ENCODE measurements around the gene SRD5A2. TPM values are rescaled to one million over a fixed set of nuclear protein-coding genes. Genes with fewer than 3 reads are reported as not detected.

The SRD5A2 gene
- total and polyA plus RNA-seq, 2 of the 4 experiments (the other 2 are of a cell fraction) = not detected

GRCh38 chr2:31567679-31568078 is 13.1 kb downstream of the SRD5A2 start:
- H3K4ac ChIP-seq (ENCODE audit: low read depth, low read length) = no peak overlapping the region
- no peak overlapping the region for H3K9ac ChIP-seq (ENCODE audit: low read depth, low read length)
- H4K20me1 ChIP-seq (ENCODE audit: insufficient read depth, low read length) = no peaks in the 10 kb centered on the region
- ChIA-PET POLR2A (ENCODE audit: unreplicated experiment) (no interaction called here), CTCF (interaction anchor here (0.8 kb wide), 1 partner anchor 705 kb away, joined by 3 read pairs; no protein-coding TSS in a partner anchor)
- H4K8ac ChIP-seq (ENCODE audit: low read depth in 2 of 2, low read length in 2 of 2) = no peak overlapping the region
- 50% methylated on average over 2 of the region's 3 CpGs; no CpG with 5 or more reads in 1 of the 2 experiments for WGBS, 2 experiments (ENCODE audit: extremely low coverage in 2 of 2, insufficient read length in 1 of 2)
- no peaks in the 10 kb centered on the region for H3K27me3 ChIP-seq (ENCODE audit: control insufficient read depth, insufficient read depth, low read length)
- H2BK20ac ChIP-seq (ENCODE audit: low read depth, low read length) = no peak overlapping the region
- intact Hi-C loops (cut with micrococcal nuclease) (no loop called here), dilution Hi-C loops (cut with HindIII; ENCODE audit: low sequenced_read_pairs, unreplicated experiment) (no loop called here), in situ Hi-C loops (cut with MboI; ENCODE audit: low sequenced_read_pairs) (no loop called here)
- no peak overlapping the region for H2AFZ ChIP-seq (replicated peaks; ENCODE audit: low read length, poor library complexity)
- no peak overlapping the region for H3K27ac ChIP-seq (ENCODE audit: insufficient read depth, low read length)
- no peaks in the 10 kb centered on the region for H3K9me1 ChIP-seq (ENCODE audit: insufficient read depth, low read length)
- no peak overlapping the region for H3K18ac ChIP-seq (ENCODE audit: low read depth, low read length)
- no peaks in the 10 kb centered on the region for H3K4me1 ChIP-seq (ENCODE audit: control insufficient read depth, insufficient read depth, low read length)
- H4K91ac ChIP-seq (ENCODE audit: insufficient read depth, low read depth, low read length) = no peak overlapping the region
- no peak overlapping the region for H2BK5ac ChIP-seq (ENCODE audit: low read depth, low read length, poor library complexity, severe bottlenecking)
- no peak overlapping the region for H2AK5ac ChIP-seq (ENCODE audit: low read depth, low read length)
- H3K4me3 ChIP-seq (ENCODE audit: insufficient read depth, low read depth, low read length) = no peak overlapping the region
- H3K56ac ChIP-seq (ENCODE audit: extremely low read depth, insufficient read depth, low read length) = no peak overlapping the region
- H2BK15ac ChIP-seq (ENCODE audit: low read depth, low read length) = no peak overlapping the region
- TF ChIP-seq MXI1 (IDR thresholded peaks at IDR 0.05; ENCODE audit: borderline replicate concordance, low read depth, low read length) (no peak), CEBPB (IDR thresholded peaks at IDR 0.05; ENCODE audit: low read depth, low read length) (no peak), RFX5 (IDR thresholded peaks at IDR 0.05; ENCODE audit: low read depth, low read length) (no peak), FOS (IDR thresholded peaks at IDR 0.05; ENCODE audit: low read depth, low read length) (no peak), CTCF (conservative IDR thresholded peaks at IDR 0.05; ENCODE audit: low read depth, low read length) (no peak), MAZ (IDR thresholded peaks at IDR 0.05; ENCODE audit: borderline replicate concordance, low read depth, low read length) (no peak), MAFK (IDR thresholded peaks at IDR 0.05; ENCODE audit: low read depth, low read length) (no peak), RCOR1 (IDR thresholded peaks at IDR 0.05; ENCODE audit: insufficient replicate concordance, low read length) (no peak), POLR2A (IDR thresholded peaks at IDR 0.05; ENCODE audit: low read depth, low read length) (no peak), CHD1 (IDR thresholded peaks at IDR 0.05; ENCODE audit: low read depth, low read length) (no peak), SMC3 (IDR thresholded peaks at IDR 0.05; ENCODE audit: low read depth, low read length) (no peak), RAD21 (IDR thresholded peaks at IDR 0.05; ENCODE audit: low read length) (no peak), NFE2L2 (IDR thresholded peaks at IDR 0.05; ENCODE audit: low read depth, low read length) (no peak)
- TF ChIP-seq, protein P1, sequence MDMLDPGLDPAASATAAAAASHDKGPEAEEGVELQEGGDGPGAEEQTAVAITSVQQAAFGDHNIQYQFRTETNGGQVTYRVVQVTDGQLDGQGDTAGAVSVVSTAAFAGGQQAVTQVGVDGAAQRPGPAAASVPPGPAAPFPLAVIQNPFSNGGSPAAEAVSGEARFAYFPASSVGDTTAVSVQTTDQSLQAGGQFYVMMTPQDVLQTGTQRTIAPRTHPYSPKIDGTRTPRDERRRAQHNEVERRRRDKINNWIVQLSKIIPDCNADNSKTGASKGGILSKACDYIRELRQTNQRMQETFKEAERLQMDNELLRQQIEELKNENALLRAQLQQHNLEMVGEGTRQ (IDR thresholded peaks at IDR 0.05; ENCODE audit: low read depth, low read length) = no peak
- TF ChIP-seq, protein P2, sequence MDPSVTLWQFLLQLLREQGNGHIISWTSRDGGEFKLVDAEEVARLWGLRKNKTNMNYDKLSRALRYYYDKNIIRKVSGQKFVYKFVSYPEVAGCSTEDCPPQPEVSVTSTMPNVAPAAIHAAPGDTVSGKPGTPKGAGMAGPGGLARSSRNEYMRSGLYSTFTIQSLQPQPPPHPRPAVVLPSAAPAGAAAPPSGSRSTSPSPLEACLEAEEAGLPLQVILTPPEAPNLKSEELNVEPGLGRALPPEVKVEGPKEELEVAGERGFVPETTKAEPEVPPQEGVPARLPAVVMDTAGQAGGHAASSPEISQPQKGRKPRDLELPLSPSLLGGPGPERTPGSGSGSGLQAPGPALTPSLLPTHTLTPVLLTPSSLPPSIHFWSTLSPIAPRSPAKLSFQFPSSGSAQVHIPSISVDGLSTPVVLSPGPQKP (IDR thresholded peaks at IDR 0.05; ENCODE audit: borderline replicate concordance, low read depth, low read length) = no peak
- H3K9me3 ChIP-seq (ENCODE audit: control insufficient read depth, insufficient read depth, low read length) = peaks cover 1% of the 10 kb centered on the region; the same call in 1 of the 2 replicates
- DNase-seq (no peak), ATAC-seq (ENCODE audit: low read depth) (no peak)
- no peaks in the 10 kb centered on the region for H3K36me3 ChIP-seq (ENCODE audit: control insufficient read depth, insufficient read depth, low read length)
- no peak overlapping the region for H4K5ac ChIP-seq (ENCODE audit: low read depth, low read length)
- no TSS peak for BruUV-seq (replicated peaks)
- no peak overlapping the region for H2AK9ac ChIP-seq (replicated peaks; ENCODE audit: low read depth, low read length, poor library complexity)
- H2BK120ac ChIP-seq (ENCODE audit: low read depth, low read length) = no peak overlapping the region
- H3K79me1 ChIP-seq (ENCODE audit: low read depth in 1 of 2, low read length in 2 of 2) = no peaks in the 10 kb centered on the region
- H3K14ac ChIP-seq (replicated peaks; ENCODE audit: low read depth, low read length) = no peak overlapping the region
- H3K23ac ChIP-seq (ENCODE audit: low read depth, low read length) = no peak overlapping the region
- H3K4me2 ChIP-seq (ENCODE audit: low read depth, low read length) = no peak overlapping the region
